ENCODE data around the gene PPAN.

Gene PPAN, protein sequence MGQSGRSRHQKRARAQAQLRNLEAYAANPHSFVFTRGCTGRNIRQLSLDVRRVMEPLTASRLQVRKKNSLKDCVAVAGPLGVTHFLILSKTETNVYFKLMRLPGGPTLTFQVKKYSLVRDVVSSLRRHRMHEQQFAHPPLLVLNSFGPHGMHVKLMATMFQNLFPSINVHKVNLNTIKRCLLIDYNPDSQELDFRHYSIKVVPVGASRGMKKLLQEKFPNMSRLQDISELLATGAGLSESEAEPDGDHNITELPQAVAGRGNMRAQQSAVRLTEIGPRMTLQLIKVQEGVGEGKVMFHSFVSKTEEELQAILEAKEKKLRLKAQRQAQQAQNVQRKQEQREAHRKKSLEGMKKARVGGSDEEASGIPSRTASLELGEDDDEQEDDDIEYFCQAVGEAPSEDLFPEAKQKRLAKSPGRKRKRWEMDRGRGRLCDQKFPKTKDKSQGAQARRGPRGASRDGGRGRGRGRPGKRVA

DNA sequence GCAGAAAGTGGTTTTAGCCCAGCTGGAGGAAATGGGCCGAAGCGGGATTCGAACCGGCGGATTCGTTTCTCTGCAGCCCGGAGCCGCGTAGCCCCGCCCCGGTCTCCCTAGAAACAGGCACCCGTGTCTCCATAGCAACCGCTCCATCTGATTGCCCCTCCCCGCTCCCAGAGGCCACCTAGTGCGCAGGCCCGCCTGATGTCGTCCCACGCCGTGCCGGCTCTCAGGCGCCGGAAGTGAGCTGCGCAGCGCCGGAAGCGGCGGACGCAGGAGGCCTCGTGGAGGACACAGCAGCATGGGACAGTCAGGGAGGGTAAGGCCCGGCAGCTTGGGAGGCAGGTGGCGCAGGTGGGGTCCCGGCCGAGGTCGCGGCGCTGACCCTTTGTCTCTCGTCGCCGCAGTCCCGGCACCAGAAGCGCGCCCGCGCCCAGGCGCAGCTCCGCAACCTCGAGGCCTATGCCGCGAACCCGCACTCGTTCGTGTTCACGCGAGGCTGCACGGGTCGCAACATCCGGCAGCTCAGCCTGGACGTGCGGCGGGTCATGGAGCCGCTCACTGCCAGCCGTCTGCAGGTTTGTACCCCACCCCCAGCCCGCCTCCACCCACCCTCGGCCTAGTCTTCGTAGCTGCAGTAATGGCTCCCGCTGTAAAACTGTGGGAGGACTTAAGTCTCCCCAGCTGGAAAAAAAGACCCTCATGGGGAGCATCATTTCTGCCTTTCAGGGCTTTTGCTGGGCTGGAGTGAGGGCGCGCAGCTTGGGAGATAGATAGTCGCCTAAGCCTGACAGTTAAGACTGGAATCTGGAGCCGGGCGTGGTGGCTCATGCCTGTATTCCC is at the start of gene PPAN:
TSS of gene PPAN (plus strand) at position 263 of the 837 bp plus-strand sequence. CDS start at position 296, 33 bp downstream.
- peak; percentile 58 to 97 (median 94) for DNase-seq

DNA sequence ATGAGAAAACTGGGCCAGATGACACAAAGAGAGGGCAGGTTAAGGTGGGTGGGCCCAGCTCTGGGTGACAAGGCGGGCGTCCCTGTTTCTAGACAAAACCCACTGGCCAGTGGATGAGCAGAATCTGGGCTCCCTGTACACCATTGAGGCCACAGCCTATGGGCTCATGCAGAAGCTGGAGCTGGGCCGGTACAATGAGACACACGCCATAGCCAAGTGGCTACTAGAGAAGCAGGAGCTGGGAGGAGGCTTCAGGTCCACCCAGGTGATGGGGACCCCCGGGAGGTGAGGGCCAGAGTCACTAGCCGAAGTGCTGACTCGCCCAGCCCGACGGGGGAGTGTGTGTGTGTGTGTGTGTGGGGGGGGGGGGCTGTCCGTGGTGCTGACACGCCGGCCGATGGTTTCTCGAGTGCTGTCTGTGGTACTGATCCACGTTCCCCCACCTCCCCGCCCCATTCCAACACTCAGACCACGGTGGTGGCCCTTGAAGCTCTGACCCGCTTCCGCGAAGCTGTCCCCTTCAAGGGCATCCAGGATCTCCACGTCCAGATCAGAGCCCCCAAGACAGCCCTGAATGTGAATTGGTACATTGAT is 44.3 kb upstream of the PPAN start:
- no peak for DNase-seq

DNA sequence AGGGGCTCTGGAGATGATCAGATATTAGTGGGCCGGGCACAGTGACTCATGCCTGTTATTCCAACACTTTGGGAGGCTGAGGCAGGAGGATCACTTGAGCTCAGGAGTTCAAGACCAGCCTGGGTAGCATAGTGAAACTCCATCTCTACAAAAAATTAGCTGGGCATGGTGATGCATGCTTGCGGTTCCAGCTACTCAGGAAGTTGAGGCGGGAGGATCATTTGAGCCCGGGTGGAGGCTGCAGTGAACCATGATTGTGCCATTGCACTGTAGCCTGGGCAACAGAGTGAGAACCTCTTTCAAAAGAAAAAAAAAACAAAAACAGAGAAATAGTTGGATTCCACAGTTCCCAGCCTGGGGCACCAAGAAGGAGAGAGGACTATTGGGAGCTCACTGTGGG is 38.0 kb upstream of the PPAN start:
- DNase-seq: no peak

DNA sequence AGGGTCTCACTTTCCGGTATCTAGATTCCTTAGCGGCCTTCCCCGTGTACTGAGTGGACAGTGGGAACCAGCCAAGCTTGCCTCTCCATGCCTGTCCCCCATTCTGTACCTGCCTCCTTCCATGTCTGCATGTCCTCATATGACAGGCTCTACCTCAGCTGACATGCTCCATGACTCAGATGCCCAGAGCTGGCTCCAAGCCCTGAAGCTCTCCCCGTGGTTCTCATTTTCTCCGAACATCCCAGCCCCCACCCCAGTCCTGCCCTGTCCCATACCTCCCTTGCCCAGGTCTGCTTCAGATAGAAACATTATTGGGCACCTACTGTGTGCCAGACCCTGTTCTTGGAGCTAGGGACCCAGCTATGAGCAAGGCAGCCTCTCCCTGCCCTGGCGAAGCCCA is 37.1 kb upstream of the PPAN start:
- DNase-seq: no peak

DNA sequence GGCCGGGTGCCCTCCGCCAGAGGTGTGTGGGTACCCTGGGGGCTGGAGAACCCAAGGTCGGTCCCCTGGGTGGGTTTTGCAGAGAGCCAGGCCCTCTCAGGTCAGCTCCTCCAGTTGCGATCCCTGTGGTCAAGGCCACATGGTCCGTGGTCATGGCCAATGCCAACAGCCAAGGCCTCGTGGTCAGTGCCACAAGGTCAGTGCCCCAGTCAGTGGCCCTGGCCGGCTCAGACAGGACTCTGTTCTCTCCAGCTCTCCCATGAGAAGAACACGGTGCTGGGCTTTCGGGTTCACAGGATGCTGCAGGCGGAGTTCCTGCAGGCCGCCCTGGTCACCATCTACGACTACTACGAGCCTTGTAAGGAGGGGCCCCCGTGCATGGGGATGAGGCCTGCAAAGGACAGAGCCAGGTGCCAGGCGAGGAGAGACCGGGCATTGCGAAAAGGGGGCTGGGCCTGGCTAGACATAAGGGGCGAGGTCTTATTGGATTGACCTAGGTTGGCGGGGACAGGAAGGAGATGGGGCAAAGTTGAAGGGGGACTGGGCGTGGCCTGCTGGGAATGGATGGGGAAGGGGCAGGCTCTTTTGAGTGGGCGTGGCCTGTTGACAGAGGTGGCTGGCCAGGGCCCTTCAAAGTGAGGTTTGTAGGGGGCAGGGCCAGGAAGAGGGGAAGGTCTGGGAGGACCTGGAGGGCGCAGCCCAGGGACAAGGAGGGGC is 35.3 kb upstream of the PPAN start:
- DNase-seq: no peak

DNA sequence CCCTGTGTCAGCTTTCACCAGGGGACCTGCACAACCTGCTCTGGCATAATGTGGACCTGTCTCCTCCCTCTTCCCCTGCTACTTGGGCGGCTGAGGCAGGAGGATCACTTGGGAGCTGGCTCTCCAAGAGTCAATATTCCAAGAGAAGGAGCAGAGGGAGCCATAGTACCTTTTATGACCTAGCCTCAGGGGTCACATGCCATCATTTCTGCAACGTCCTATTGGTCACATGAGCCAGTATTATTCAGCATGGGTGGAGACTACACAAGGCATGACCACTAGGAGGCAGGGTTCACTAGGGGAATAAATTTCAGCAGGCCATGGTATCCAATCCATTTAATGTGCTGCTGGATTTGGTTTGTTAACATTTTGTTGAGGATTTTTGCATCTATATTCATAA is 32.0 kb upstream of the PPAN start:
- DNase-seq: no peak

DNA sequence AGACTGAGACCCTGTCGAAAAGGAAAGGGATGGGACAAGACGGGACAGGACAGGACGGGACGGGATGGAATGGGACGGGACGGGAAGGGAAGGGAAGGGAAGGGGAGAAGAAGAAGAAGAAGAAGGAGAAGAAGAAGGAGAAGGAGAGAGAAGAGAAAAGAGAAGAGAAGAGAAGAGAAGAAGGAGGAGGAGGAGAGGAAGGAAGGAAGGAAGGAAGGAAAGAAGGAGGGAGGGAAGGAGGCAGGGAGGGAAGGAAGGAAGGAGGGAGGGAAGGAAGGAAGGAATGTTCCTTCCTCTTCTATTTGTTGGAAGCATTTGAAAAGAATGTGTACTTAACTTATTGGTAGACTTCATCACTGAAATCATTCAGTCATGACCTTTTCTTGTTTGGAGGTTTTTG is 29.6 kb upstream of the PPAN start:
- no peak for DNase-seq

DNA sequence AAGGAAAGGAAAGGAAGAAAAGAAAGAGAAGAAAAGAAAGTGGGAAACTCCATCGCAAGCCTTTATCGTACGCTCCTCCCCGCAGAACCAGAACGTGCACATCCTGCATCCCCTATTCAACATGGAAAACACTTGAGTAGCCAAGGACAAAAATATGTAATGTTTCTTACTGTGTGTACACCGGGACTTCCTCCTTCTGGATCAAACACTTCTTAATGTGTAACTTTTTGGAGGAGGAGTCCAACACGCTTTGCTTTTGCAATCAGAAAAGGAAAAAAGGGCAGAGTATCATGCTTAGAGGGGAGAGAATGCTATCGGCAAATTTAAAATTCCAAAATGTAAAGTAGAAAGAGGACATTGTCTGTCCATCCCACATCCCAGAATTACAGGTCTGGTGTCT is 27.8 kb upstream of the PPAN start:
- no peak for DNase-seq

DNA sequence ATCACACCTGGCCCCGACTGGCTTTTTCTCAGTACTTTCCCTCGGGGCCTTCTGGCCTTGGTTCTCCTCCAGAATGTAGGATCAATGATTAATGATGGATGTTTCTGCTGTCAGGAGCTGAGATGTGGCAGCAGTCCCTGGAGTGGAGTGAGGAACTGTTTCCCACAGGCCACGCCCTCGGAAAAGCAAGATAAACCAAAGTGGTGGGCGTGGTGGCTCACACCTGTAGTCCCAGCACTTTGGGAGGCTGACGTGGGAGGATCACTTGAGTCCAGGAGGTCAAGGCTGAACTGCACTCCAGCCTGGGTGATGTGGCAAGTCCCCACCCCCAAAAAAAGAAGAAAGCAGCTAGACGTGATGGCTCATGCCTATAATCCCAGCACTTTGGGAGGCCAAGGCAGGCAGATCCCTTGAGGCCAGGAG is 27.1 kb upstream of the PPAN start:
- no peak for DNase-seq

DNA sequence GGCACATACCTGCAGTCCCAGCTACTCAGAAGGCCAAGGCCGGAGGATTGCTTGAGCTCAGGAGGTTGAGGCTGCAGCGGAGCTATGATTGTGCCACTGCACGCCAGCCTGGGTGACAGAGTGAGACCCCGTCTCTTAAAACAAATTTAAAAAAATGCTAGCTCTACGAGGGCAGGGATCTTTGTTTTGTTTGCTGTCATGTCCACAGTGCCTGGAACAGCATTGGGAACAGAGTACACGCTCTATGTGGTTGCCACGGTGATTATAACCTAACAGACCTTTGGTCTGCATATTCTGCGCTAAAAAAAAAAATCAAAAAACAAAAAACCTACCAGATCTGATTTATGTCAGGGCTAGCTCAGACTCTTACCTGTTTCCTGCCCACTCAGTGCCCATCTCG is 22.3 kb upstream of the PPAN start:
- no peak for DNase-seq

DNA sequence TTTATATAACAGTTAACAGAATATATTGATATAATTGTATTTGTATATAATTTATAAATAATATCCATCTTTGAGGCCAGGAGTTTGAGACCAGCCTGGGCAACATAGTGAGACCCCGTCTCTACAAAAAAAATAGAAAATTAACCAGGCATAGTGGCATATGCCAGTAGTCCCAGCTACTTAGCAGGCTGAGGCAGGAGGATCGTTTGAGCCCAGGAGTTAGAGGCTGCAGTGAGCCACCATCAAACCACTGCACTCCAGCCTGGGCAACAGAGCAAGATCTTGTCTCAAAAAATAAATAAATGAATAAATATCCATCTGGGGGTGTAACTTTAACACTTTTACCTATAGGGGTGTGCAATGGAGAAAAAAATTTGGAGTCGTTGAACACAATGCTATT is 21.4 kb upstream of the PPAN start:
- no peak for DNase-seq

DNA sequence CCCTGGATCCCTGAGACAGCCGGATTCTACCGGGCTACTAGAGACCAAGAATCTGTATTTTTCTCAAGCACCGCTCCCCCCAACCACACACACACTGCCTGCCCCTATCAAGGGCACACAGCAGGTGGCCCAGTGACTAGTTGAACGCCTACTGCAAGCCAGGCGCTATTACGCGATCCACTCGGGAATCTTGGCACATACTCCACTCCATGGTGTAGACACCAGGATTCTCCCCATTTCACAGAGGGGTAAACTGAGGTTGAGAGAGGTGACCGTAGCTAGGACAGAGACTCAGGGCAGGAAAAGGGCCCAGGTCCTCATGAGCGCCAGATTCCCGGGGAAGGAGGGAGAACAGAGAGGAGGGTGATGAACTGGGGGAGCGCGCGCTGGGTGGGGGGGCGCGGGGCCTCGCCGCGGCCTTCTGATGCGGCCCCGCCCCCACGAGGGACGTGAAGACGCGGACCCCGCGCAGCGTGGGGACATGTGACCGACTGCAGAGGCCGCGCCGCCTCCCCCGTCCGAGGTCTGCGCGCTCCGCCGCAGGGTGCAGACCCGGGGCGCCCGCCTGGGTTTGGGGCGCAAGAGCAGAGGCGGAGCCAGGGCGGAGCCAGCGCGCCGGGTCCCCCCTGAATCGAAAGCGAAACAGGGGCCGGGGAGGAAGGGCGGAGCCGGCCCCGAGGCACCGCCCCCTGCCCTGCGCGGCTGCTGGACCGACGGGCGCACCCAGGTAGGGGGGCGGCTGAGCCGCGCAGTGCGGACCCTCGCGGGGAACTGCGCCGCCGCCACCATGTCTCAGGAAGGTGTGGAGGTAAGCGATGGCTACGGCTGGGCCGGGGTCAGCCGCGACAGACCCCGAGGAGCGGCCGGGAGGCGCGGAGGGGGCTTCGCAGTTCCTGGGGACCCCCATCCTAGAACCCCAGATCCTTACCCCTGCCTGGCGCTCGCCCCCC is 20.2 kb upstream of the PPAN start, which contains the start of gene SHFL:
TSS of gene SHFL (plus strand) at position 677 of the 950 bp plus-strand sequence. CDS start at position 788, 111 bp downstream.
- peak in 10 of 14 donors; percentile 9 to 67 (median 32) for DNase-seq

DNA sequence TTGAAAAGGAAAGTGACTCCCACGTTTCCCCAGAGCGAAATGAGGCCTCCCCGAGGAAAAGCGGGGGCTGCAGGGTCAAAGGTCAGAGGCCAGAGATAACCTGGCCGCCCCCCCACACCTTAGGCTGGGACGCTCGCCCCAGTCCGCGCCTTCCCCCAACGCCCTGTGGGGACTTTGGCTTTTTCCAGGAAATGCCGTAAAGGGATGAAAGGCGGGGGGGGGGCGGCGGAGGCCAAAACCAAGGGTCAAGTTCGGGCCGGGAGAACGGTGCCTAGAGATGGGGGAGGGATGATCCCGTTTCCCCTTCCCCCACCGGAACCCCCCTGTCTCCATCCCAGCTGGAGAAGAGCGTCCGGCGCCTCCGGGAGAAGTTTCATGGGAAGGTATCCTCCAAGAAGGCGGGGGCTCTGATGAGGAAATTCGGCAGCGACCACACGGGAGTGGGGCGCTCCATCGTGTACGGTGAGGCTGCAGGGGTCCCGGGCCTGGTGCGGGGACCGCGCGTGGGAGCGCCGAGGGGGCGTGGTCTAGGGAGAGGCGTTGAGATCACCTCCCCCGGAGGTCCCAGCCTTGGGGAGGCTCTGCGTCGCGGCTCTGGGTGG is 19.5 kb upstream of the PPAN start:
- no peak for DNase-seq

DNA sequence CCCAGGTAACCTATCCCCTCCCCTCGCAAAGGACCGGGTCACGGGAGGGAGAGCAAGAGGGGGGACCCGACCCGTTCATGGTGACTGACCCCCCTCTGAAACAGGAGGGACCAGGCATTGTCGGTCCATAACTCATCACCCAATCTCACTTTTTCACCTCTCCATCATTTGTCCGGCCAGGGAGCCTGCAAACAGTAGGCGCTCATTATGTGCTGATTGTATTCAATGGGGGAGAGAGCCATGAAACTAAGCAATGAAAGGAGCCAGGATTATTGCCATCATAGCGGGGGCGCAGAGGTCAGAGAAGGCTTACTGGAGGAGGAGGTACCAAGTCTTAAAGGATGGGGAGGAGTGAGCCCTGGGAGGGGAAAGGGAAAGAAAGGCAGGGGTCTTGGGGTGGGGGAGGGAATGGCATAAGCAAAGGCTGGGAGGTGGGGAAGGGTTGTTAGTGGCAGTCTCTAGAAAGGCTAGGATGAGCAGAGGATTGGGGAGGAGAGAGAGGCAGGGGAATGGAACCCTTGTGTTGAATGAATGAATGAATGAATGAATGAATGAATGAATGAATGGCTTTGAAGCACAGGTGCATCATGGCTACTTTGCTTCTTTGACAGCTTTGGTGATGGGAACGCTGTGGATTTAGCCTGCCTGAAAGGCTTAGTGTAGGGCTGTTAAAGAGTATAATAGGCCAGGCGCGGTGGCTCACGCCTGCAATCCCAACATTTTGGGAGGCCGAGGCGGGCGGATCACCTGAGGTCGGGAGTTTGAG is 18.7 kb upstream of the PPAN start:
- no peak for DNase-seq

DNA sequence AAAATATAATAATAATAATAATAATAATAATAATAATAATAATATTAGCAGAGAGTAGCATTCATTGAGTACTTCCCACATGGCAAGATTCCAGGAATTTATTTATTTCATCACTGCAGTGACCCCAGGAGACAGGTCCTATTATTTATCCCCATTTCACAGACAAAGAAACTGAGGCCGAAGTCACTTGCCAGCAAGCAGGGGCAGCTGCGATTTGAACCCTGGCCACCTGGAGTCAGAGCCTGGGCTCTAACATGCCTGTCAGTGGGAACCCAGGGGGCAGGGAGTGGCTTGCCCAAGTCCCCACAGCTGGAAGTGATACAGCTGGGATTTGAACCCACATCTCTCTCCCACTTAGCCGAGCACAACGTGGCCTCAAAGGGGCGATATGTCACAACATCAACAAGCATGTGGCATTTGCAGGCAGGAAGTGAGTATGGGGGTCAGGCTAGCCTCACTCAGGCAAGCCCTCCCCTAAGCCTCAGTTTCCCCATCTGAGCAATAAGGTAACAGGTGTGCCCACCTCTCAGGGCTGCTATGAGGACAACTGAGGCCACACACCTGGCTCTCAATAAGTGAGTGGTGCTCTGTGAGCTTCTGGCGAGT is 17.1 kb upstream of the PPAN start:
- DNase-seq: no peak

DNA sequence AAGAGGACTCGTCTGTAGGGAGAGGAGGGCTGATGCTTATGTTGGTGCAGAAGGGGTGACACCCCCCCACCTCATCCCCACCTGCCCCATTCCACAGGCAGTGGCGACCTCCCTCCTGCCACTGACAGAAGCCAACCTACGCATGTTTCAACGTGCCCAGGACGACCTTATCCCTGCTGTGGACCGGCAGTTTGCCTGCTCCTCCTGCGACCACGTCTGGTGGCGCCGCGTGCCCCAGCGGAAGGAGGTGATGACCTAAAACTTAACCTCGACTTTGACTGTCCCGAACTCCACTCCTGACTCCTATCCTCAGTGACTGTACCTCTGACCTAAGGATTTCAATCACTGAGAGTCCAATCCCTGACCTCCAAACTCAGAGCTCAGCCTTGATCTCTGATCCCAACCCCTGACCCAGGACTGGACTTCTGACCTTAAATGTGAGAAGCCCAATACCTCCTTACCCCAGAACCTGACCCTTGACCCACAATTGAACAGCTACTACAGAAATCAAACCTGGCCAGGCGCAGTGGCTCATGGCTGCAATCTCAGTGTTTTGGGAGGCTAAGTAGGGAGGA is 16.3 kb upstream of the PPAN start:
- no peak for DNase-seq

DNA sequence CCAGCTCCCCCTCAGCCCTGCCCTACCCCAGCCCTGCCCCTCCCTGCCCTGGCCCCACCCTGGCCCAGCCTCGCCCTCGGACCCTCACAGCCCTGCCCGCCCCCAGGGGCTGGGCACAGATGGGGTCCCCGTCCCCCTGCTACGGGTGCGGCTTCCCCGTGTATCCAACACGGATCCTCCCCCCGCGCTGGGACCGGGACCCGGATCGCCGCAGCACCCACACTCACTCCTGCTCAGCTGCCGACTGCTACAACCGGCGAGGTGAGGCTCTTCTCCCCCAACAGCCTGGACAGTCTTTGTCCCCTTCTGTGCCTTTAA is 14.8 kb upstream of the PPAN start:
- DNase-seq: no peak

DNA sequence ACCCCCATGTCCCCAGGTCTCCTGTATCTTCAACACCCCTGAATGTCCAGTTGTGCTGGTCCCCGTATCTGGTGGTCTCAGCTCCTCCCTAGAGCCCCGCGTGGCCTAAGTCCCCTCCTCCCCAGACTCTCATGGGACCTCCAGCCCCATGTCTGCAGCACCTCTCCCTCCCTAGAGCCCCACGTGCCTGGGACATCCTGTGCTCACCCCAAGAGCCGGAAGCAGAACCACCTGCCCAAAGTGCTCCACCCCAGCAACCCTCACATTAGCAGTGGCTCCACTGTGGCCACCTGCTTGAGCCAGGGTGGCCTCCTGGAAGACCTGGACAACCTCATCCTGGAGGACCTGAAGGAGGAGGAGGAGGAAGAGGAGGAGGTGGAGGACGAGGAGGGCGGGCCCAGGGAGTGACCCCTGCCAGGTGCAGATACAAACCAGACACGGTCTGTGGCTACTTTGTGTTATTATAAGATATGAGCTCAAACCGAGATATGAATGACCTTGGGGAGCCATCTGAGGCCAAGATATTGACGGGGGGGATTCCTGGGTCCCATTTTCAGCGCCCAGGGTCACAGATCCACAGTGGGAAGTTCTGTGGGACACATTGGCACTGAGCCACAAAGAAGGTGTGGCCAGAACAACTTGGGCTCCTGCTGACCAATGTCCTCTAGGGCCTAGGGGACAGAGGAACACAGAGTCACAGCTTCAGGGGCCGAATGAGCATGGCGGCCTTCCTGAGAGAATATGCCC is 14.1 kb upstream of the PPAN start:
- no peak for DNase-seq

All from C1 segment of cervical spinal cord (tissue), 14 donors.